Thyroid gland (tissue), 4 donors: ENCODE measurements around the gene EDIL3.

Source experiments
- POLR2A ChIP-seq, 2 donors: fragments of 450-650 bp; IDR thresholded peaks; one replicate each; pipeline ENCODE4 v1.6.1; 2017; ENCODE audit warnings: antibody characterized with exemption in 2 of 2, mild to moderate bottlenecking in 2 of 2, moderate library complexity in 1 of 2
- TF ChIP-seq, protein P1 (sequence below), 6 experiments: fragments of 200-600 bp in 3 of 6; fragments of 450-650 bp in 3 of 6; sonication (generic) in 3 of 6; IDR thresholded peaks; one replicate each; pipeline ENCODE4 v1.5.1; 2016 to 2019; ENCODE audit warnings: antibody characterized with exemption in 6 of 6, mild to moderate bottlenecking in 2 of 6, inconsistent platforms in 1 of 6, moderate library complexity in 1 of 6

DNA sequence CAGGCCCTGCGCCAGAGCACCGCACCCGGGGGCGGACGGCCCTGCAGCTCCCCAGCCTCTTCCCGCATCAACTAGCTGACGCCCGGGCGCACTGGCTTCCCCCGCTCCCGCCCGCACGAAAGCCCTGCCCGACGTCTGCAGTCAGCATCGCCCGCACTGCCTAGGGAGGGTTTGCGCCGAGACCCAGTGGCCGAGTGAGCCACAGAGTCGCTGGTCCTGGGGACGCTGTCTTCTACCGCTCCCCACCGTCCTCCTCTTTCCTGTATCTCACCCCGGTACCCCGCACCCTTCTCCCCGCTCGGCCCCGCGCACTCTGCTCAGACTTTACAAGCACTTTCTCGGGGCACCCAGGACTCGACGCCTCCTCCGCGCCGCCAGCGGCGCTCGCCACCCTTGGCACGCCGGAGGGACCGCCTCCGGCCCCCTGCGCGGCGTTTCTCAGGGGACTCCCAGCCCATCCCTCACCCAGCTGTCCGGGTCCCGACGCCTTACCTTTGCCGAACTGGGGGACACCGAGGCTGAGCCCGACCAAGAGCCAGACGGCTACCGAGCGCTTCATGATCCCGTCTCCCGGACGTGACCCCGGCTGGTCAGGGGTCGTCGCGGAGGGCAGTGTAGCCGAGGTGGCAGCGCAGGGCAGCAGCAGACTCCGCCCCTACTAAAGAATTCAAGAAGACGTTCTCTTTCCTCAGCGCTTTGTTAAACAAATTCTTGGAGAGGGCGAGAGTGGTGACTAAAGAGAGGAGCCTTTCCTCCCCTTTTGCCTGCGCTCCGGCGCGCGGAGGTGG lies 670 bp downstream of the EDIL3 start:
- TF ChIP-seq, protein P1, sequence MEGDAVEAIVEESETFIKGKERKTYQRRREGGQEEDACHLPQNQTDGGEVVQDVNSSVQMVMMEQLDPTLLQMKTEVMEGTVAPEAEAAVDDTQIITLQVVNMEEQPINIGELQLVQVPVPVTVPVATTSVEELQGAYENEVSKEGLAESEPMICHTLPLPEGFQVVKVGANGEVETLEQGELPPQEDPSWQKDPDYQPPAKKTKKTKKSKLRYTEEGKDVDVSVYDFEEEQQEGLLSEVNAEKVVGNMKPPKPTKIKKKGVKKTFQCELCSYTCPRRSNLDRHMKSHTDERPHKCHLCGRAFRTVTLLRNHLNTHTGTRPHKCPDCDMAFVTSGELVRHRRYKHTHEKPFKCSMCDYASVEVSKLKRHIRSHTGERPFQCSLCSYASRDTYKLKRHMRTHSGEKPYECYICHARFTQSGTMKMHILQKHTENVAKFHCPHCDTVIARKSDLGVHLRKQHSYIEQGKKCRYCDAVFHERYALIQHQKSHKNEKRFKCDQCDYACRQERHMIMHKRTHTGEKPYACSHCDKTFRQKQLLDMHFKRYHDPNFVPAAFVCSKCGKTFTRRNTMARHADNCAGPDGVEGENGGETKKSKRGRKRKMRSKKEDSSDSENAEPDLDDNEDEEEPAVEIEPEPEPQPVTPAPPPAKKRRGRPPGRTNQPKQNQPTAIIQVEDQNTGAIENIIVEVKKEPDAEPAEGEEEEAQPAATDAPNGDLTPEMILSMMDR (IDR thresholded peaks at IDR 0.05) = no peak
- no peak for TF ChIP-seq POLR2A (IDR thresholded peaks at IDR 0.05)
